WTC11 (cell line): ENCODE measurements around the gene BTBD10. TPM values are rescaled to one million over a fixed set of nuclear protein-coding genes. Genes with fewer than 3 reads are reported as not detected.
"Not testable (repeated sequence)": the region's sequence is repeated elsewhere in the genome, so short reads cannot be mapped to it uniquely, and the experiment has no call there.

ENCODE experiments used
- ATAC-seq: fragments of 200-7000 bp; cut with Tn5 transposase; 2 replicates; pipeline ENCODE4 v1.10.0; 2021; ENCODE audit warnings: mild to moderate bottlenecking, moderate library complexity
- CTCF ChIA-PET: fragments of 300-600 bp; sonication (Branson Sonifier 250); formaldehyde crosslinking; loops from one replicate; lab custom pipeline; 2021; ENCODE audit warnings: antibody characterized with exemption; lab: Charles Lee
- POLR2A ChIA-PET: fragments of 350-600 bp; sonication (Branson Sonifier 250); formaldehyde crosslinking; loops from one replicate; lab custom pipeline; 2021; ENCODE audit warnings: antibody characterized with exemption; lab: Charles Lee
- DNase-seq: peaks from one replicate; pipeline ENCODE4 v3.0.0; 2021; ENCODE audit warnings: low spot score
- H3K27ac Mint-ChIP-seq: 2 replicates; pipeline ENCODE4 v1.8.0; 2021; ENCODE audit warnings: mixed read lengths
- H3K27me3 Mint-ChIP-seq: 2 replicates; pipeline ENCODE4 v1.8.0; 2021; ENCODE audit warnings: low read depth, mild to moderate bottlenecking, moderate library complexity, mixed read lengths
- H3K36me3 Mint-ChIP-seq: 2 replicates; pipeline ENCODE4 v1.8.0; 2021; ENCODE audit warnings: mixed read lengths
- H3K4me1 Mint-ChIP-seq: 2 replicates; pipeline ENCODE4 v1.8.0; 2022; ENCODE audit warnings: mixed read lengths
- H3K4me3 Mint-ChIP-seq: 2 replicates; pipeline ENCODE4 v1.8.0; 2021; ENCODE audit warnings: mild to moderate bottlenecking, moderate library complexity, mixed read lengths
- H3K9me3 Mint-ChIP-seq: 2 replicates; pipeline ENCODE4 v1.8.0; 2021; ENCODE audit warnings: mixed read lengths
- AFF4 ChIP-seq: sonication (generic); formaldehyde crosslinking; IDR thresholded peaks from 2 replicates; pipeline ENCODE4 v1.8.1; 2023; ENCODE audit warnings: mild to moderate bottlenecking, missing genetic modification reagents, borderline replicate concordance
- ATF1 ChIP-seq: sonication (generic); formaldehyde crosslinking; IDR thresholded peaks from 2 replicates; pipeline ENCODE4 v1.8.1; 2023; ENCODE audit warnings: mild to moderate bottlenecking, moderate library complexity, missing genetic modification reagents
- ATF2 ChIP-seq: sonication (generic); formaldehyde crosslinking; IDR thresholded peaks from 2 replicates; pipeline ENCODE4 v1.8.1; 2022; ENCODE audit warnings: low read depth, missing genetic modification reagents, borderline replicate concordance
- FOXP1 ChIP-seq: sonication (generic); formaldehyde crosslinking; IDR thresholded peaks from 2 replicates; pipeline ENCODE4 v1.8.0; 2022; ENCODE audit warnings: missing genetic modification reagents, mild to moderate bottlenecking, moderate library complexity, borderline replicate concordance
- JAZF1 ChIP-seq: fragments of 250-450 bp; sonication (Bioruptor Pico); IDR thresholded peaks from 2 replicates; pipeline ENCODE4 v1.9.0; 2021; ENCODE audit warnings: moderate library complexity, mild to moderate bottlenecking, inconsistent platforms
- KAT7 ChIP-seq: sonication (generic); formaldehyde crosslinking; IDR thresholded peaks from 2 replicates; pipeline ENCODE4 v1.8.1; 2023; ENCODE audit warnings: missing genetic modification reagents, mild to moderate bottlenecking, borderline replicate concordance
- MXD4 ChIP-seq: fragments of 250-450 bp; sonication (Bioruptor Pico); IDR thresholded peaks from 2 replicates; pipeline ENCODE4 v1.8.0; 2021; ENCODE audit warnings: mild to moderate bottlenecking, moderate library complexity, borderline replicate concordance
- NFE2L1 ChIP-seq: sonication (generic); formaldehyde crosslinking; IDR thresholded peaks from 2 replicates; pipeline ENCODE4 v1.8.1; 2023; ENCODE audit warnings: missing genetic modification reagents
- NFYB ChIP-seq: sonication (generic); formaldehyde crosslinking; conservative IDR thresholded peaks from 2 replicates; pipeline ENCODE4 v1.8.0; 2022; ENCODE audit warnings: low read depth, missing genetic modification reagents
- ZNF121 ChIP-seq: sonication (generic); formaldehyde crosslinking; IDR thresholded peaks from 2 replicates; pipeline ENCODE4 v1.8.0; 2023; ENCODE audit warnings: missing genetic modification reagents
- ZNF232 ChIP-seq: sonication (generic); formaldehyde crosslinking; IDR thresholded peaks from 2 replicates; pipeline ENCODE4 v1.8.0; 2022; ENCODE audit warnings: mild to moderate bottlenecking, missing genetic modification reagents
- ZNF317 ChIP-seq: sonication (generic); formaldehyde crosslinking; IDR thresholded peaks from 2 replicates; pipeline ENCODE4 v1.8.1; 2023; ENCODE audit warnings: low read depth, mild to moderate bottlenecking, moderate library complexity, missing genetic modification reagents, borderline replicate concordance
- ZNF416 ChIP-seq: fragments of 250-450 bp; sonication (Bioruptor Pico); IDR thresholded peaks from 2 replicates; pipeline ENCODE4 v1.9.0; 2021; ENCODE audit warnings: mild to moderate bottlenecking, inconsistent platforms
- total RNA-seq: library from RNA; stranded (reverse); gene quantifications from 3 replicates; pipeline ENCODE4 v1.2.3, GENCODE V29; 2021
- TF ChIP-seq, protein P1 (sequence below): fragments of 250-450 bp; sonication (Bioruptor Pico); IDR thresholded peaks from 2 replicates; pipeline ENCODE4 v1.8.0; 2021; ENCODE audit warnings: mild to moderate bottlenecking
- TF ChIP-seq, protein P2 (sequence below): sonication (generic); formaldehyde crosslinking; IDR thresholded peaks from 2 replicates; pipeline ENCODE4 v1.8.0; 2023; ENCODE audit warnings: missing genetic modification reagents, mild to moderate bottlenecking, borderline replicate concordance
- TF ChIP-seq, protein P3 (sequence below): sonication (generic); formaldehyde crosslinking; IDR thresholded peaks from 2 replicates; pipeline ENCODE4 v1.8.0; 2022; ENCODE audit warnings: missing genetic modification reagents

The BTBD10 gene
- total RNA-seq, 1 experiment from 2014 or later = 19.4 TPM

DNA sequence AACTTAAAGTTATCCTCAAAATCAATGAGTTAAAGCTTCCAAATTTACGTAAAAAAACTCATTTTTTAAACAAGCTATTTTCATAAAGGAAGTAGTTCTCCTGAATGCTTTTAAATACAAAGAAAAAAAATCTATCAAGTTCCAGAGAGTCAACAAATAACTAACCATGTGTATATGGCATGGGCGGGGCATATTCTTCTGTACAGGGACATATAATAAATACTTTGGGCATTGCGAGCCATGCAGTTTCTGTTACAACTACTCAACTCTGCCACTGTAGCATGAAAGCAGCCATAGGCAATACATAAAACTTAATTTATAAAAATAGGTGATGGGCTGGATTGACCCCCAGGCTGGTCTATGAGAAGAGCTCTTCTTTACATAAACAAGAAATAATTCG, 57.8 kb downstream of the BTBD10 start:
- DNase-seq (no peak), ATAC-seq (no peak)
- peaks cover 27% of the 10 kb centered on the region for H3K36me3 Mint-ChIP-seq
- H3K27me3 Mint-ChIP-seq = no peaks in the 10 kb centered on the region
- H3K4me1 Mint-ChIP-seq = no peaks in the 10 kb centered on the region
- TF ChIP-seq, protein P1, sequence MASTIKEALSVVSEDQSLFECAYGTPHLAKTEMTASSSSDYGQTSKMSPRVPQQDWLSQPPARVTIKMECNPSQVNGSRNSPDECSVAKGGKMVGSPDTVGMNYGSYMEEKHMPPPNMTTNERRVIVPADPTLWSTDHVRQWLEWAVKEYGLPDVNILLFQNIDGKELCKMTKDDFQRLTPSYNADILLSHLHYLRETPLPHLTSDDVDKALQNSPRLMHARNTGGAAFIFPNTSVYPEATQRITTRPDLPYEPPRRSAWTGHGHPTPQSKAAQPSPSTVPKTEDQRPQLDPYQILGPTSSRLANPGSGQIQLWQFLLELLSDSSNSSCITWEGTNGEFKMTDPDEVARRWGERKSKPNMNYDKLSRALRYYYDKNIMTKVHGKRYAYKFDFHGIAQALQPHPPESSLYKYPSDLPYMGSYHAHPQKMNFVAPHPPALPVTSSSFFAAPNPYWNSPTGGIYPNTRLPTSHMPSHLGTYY (CRISPR knock-in tag) = no peak
- no peak for TF ChIP-seq ZNF416 (CRISPR knock-in tag)
- no peak overlapping the region for H3K27ac Mint-ChIP-seq
- ChIA-PET CTCF (no interaction called here), POLR2A (no interaction called here)
- no peak overlapping the region for H3K4me3 Mint-ChIP-seq
- peaks cover 18% of the 10 kb centered on the region for H3K9me3 Mint-ChIP-seq

DNA sequence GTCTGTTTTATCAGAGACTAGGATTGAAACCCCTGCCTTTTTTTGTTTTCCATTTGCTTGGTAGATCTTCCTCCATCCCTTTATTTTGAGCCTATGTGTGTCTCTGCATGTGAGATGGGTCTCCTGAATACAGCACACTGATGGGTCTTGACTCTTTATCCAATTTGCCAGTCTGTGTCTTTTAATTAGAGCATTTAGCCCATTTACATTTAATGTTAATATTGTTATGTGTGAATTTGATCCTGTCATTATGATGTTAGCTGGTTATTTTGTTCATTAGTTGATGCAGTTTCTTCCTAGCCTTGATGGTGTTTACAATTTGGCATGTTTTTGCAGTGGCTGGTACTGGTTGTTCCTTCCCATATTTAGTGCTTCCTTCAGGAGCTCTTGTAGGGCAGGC, 64.7 kb downstream of the BTBD10 start:
- H3K4me3 Mint-ChIP-seq, ATAC-seq, H3K4me1 Mint-ChIP-seq, CTCF ChIA-PET, DNase-seq, H3K27ac Mint-ChIP-seq, H3K27me3 Mint-ChIP-seq, POLR2A ChIA-PET: not testable (repeated sequence)
- peaks cover 46% of the 10 kb centered on the region for H3K9me3 Mint-ChIP-seq
- H3K36me3 Mint-ChIP-seq = peaks cover 37% of the 10 kb centered on the region

DNA sequence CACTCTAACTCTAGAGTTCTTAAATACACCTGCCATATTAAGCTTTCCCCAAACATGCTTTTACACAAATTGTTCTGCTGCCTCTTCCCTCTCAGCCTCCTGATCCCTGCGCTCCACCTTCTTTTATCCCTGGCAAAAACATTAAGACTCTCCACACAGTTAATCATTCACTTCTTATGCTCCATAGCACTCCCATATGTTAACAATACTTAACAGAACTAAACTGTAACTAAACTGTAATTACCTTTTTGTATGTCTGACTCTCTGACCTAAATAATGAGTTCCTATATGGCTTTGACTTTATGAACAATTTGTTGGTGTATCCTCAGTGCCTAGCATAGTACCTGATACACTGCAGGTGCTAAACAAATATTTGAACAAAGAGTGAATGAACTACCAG, 71.8 kb downstream of the BTBD10 start:
- ATAC-seq (no peak), DNase-seq (no peak)
- Mint-ChIP-seq H3K27ac (no peak overlapping the region), H3K4me3 (no peak overlapping the region), H3K36me3 (peaks cover 9% of the 10 kb centered on the region), H3K4me1 (no peaks in the 10 kb centered on the region)
- CTCF ChIA-PET = no interaction called here
- TF ChIP-seq, protein P2, sequence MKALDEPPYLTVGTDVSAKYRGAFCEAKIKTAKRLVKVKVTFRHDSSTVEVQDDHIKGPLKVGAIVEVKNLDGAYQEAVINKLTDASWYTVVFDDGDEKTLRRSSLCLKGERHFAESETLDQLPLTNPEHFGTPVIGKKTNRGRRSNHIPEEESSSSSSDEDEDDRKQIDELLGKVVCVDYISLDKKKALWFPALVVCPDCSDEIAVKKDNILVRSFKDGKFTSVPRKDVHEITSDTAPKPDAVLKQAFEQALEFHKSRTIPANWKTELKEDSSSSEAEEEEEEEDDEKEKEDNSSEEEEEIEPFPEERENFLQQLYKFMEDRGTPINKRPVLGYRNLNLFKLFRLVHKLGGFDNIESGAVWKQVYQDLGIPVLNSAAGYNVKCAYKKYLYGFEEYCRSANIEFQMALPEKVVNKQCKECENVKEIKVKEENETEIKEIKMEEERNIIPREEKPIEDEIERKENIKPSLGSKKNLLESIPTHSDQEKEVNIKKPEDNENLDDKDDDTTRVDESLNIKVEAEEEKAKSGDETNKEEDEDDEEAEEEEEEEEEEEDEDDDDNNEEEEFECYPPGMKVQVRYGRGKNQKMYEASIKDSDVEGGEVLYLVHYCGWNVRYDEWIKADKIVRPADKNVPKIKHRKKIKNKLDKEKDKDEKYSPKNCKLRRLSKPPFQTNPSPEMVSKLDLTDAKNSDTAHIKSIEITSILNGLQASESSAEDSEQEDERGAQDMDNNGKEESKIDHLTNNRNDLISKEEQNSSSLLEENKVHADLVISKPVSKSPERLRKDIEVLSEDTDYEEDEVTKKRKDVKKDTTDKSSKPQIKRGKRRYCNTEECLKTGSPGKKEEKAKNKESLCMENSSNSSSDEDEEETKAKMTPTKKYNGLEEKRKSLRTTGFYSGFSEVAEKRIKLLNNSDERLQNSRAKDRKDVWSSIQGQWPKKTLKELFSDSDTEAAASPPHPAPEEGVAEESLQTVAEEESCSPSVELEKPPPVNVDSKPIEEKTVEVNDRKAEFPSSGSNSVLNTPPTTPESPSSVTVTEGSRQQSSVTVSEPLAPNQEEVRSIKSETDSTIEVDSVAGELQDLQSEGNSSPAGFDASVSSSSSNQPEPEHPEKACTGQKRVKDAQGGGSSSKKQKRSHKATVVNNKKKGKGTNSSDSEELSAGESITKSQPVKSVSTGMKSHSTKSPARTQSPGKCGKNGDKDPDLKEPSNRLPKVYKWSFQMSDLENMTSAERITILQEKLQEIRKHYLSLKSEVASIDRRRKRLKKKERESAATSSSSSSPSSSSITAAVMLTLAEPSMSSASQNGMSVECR (CRISPR knock-in tag) = no peak
- TF ChIP-seq, protein P3, sequence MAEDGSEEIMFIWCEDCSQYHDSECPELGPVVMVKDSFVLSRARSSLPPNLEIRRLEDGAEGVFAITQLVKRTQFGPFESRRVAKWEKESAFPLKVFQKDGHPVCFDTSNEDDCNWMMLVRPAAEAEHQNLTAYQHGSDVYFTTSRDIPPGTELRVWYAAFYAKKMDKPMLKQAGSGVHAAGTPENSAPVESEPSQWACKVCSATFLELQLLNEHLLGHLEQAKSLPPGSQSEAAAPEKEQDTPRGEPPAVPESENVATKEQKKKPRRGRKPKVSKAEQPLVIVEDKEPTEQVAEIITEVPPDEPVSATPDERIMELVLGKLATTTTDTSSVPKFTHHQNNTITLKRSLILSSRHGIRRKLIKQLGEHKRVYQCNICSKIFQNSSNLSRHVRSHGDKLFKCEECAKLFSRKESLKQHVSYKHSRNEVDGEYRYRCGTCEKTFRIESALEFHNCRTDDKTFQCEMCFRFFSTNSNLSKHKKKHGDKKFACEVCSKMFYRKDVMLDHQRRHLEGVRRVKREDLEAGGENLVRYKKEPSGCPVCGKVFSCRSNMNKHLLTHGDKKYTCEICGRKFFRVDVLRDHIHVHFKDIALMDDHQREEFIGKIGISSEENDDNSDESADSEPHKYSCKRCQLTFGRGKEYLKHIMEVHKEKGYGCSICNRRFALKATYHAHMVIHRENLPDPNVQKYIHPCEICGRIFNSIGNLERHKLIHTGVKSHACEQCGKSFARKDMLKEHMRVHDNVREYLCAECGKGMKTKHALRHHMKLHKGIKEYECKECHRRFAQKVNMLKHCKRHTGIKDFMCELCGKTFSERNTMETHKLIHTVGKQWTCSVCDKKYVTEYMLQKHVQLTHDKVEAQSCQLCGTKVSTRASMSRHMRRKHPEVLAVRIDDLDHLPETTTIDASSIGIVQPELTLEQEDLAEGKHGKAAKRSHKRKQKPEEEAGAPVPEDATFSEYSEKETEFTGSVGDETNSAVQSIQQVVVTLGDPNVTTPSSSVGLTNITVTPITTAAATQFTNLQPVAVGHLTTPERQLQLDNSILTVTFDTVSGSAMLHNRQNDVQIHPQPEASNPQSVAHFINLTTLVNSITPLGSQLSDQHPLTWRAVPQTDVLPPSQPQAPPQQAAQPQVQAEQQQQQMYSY (CRISPR knock-in tag) = no peak
- no peak for TF ChIP-seq ZNF317 (CRISPR knock-in tag)
- TF ChIP-seq JAZF1 (CRISPR knock-in tag) = no peak
- TF ChIP-seq KAT7 (CRISPR knock-in tag) = no peak
- TF ChIP-seq ATF1 (CRISPR knock-in tag) = no peak
- no peak for TF ChIP-seq NFE2L1
- TF ChIP-seq AFF4 (CRISPR knock-in tag) = no peak
- TF ChIP-seq ATF2 (CRISPR knock-in tag) = no peak
- no peak for TF ChIP-seq ZNF121 (CRISPR knock-in tag)
- TF ChIP-seq ZNF232 (CRISPR knock-in tag) = no peak
- no peak for TF ChIP-seq MXD4 (CRISPR knock-in tag)
- no peak for TF ChIP-seq NFYB
- no peak for TF ChIP-seq FOXP1 (CRISPR knock-in tag)
- TF ChIP-seq, all 79 proteins: peak for 0
- POLR2A ChIA-PET = no interaction called here
- H3K9me3 Mint-ChIP-seq = peaks cover 1% of the 10 kb centered on the region; the same call in 1 of the 2 replicates
- H3K27me3 Mint-ChIP-seq = no peaks in the 10 kb centered on the region
